Fibroblast of mammary gland (primary cell): ENCODE measurements around the gene SPDL1.

Source experiments
- DNase-seq: peaks from one replicate; pipeline ENCODE4 v3.0.0-alpha.2; 2010; ENCODE audit warnings: low read depth
- H3K4me3 ChIP-seq: 2 replicates; pipeline ENCODE4 v1.5.1; 2011; ENCODE audit warnings: low read depth, mild to moderate bottlenecking, low read length, moderate library complexity; ENCODE audit not compliant: control insufficient read depth
- TF ChIP-seq, protein P1 (sequence below): conservative IDR thresholded peaks from 2 replicates; pipeline ENCODE4 v1.5.1; 2011; ENCODE audit warnings: low read depth, low read length, inconsistent platforms; ENCODE audit not compliant: control insufficient read depth, insufficient read depth

Gene SPDL1

DNA sequence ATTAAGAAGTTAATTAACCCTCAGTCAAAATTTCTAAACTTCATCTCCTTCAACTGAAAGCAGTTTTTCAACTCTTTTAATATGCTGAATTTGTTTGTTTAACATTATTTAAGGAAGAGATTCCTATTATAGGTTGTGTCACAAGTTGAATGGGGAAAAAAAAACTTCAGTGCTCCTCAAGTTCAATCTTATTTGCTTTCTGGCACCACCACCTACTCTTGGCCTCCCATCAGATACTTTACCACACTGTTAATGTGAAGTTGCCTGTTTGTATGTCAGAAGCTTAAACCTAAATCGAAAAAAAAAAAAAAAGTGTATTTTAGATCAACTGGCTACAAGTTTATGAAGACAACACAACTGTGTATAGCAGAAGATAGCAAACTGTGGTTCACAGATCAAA lies 49.4 kb downstream of the SPDL1 start:
- no peak for DNase-seq
- H3K4me3 ChIP-seq, result no peak overlapping the region
- TF ChIP-seq, protein P1, sequence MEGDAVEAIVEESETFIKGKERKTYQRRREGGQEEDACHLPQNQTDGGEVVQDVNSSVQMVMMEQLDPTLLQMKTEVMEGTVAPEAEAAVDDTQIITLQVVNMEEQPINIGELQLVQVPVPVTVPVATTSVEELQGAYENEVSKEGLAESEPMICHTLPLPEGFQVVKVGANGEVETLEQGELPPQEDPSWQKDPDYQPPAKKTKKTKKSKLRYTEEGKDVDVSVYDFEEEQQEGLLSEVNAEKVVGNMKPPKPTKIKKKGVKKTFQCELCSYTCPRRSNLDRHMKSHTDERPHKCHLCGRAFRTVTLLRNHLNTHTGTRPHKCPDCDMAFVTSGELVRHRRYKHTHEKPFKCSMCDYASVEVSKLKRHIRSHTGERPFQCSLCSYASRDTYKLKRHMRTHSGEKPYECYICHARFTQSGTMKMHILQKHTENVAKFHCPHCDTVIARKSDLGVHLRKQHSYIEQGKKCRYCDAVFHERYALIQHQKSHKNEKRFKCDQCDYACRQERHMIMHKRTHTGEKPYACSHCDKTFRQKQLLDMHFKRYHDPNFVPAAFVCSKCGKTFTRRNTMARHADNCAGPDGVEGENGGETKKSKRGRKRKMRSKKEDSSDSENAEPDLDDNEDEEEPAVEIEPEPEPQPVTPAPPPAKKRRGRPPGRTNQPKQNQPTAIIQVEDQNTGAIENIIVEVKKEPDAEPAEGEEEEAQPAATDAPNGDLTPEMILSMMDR, result no peak

DNA sequence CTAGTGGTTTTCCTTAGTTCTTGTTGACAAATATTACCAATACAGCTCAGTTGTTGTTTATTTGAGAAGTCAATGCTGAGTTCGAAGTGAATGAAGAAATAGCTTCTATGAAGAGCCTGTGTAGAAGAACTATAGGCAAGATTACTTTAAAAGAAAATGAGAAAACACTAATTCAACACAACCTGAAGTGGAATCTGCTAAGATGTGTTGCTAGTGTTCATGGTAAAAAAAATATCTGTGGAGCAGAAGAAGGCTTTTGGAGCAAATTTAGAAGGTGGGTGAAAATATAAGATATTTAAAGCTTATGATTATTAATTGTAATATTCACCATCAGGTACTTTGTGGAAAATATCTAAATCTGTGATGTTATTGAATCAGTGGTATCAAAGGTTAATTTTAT lies 51.0 kb downstream of the SPDL1 start:
- no peak for DNase-seq
- H3K4me3 ChIP-seq, result no peak overlapping the region
- TF ChIP-seq, protein P1, result no peak

DNA sequence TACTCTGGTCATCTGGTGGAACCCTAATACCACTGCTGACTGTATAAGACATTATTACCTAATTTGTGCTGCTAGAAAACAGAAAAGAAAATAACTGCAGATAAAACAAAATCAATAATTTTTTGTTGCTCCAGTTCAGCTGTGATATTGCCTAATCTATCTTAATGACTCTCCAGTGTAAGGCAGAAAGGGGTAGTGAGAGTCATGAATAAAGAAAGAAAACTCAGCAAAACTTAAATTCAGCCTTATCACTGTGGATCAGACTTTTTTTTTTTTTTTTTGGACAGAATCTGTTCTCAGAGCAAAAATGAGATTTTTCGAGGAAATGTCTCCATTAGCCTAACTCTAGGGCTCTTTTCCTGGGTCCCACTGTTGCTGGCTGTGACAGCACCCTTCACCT lies 52.4 kb downstream of the SPDL1 start:
- DNase-seq, result no peak
- no peak overlapping the region for H3K4me3 ChIP-seq
- TF ChIP-seq, protein P1, result no peak

DNA sequence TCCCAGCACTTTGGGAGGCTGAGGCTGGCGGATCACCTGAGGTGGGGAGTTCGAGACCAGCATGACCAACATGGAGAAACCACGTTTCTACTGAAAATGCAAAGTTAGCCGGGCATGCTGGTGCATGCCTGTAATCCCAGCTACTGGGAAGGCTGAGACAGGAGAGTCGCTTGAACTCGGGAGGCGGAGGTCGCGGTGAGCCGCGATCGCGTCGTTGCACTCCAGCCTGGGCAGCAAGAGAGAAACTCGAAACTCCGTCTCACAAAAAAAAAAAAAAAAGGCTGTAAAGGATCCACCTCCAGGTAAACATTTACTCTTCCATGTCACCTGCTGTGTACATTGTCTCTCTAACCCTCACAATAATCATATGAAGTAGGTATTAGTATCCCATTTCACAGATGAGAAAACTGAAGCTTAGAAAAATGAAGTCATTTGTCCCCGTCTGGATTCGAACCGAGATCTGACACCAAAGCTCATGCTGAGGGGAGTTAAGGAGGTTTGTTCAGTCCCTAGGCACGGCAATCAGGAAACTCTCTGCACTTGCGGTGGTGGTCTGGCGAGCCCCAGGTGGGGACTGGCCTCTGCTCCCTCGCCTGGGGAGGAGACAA lies 53.0 kb downstream of the SPDL1 start:
- H3K4me3 ChIP-seq, result peak overlapping the region; percentile 34
- no peak for DNase-seq
- TF ChIP-seq, protein P1, result no peak

DNA sequence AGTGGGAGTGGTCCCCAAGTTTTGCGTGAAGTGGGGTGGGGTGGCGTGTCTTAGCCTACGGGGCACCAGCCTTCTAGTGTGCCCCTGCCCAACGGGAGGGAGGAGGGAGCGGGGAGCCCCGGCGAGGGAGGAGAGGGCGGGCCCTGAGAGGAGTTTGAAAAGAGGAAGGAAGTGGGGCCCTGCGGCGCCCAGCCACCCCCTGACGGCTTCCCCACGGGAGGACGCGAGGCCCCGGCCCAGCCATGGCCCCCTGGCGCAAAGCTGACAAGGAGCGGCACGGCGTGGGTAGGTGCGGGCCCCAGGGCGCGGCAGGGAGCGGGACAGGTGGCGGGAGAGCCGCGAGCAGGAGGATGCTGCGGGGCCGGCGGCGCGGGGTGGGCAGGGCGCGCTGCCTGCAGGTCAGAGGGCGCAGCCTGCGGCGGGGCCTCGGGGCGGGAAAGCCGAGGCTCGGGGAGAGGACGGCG lies 53.5 kb downstream of the SPDL1 start, which contains the start of gene DOCK2:
Gene DOCK2 (plus strand): TSS at position 191 of the 464 bp plus-strand sequence. CDS start 52 bp downstream, at position 243.
- peak within 1 kb of the TSS; percentile 34 for H3K4me3 ChIP-seq
- no peak for DNase-seq
- TF ChIP-seq, protein P1, result no peak

DNA sequence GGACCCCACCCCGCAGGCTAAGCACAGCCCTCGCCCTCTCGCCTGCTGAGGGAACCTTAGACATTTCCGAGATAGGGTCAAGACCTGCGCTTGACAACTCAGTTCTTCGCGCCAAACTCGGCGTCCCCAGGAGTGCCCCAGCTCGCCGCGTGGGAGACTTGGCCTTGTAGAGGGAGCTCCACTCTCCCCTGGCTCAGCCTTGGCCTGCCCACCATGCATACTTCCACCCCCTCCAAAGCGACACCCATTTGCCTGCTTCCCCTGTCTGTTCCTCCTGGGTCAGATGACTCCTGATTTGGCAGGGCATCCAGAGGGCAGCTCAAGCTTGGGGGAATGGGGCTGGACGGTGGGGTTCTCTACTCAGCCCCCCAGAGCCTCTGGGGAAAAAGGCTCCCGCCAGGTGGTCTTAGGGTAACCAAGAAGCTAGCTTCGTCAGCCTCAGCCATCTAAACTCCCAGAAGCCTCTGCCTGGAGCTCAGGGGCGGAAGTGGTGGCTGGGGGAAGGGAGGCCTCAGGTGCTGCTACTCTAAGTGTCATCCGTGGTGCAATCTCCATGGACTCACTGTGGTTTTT lies 54.1 kb downstream of the SPDL1 start:
- TF ChIP-seq, protein P1, result no peak
- peak overlapping the region; percentile 17 for H3K4me3 ChIP-seq
- no peak for DNase-seq
